ENCODE data around the gene YIF1A.
A peak's percentile ranks its signal among the peaks of the same experiment; 100 is the strongest.
"Not testable (repeated sequence)": the region's sequence is repeated elsewhere in the genome, so short reads cannot be mapped to it uniquely, and the experiment has no call there.

YIF1A gene

GRCh38 chr11:66263231-66263630 is 25.7 kb downstream of the YIF1A start:
- TF ChIP-seq POLR2A (IDR thresholded peaks at IDR 0.05; ENCODE audit: low read depth, low read length) (no peak), TAF1 (IDR thresholded peaks at IDR 0.05; ENCODE audit: borderline replicate concordance, low read depth, low read length) (no peak), POLR2AphosphoS5 (IDR thresholded peaks at IDR 0.05; ENCODE audit: low read depth, low read length) (no peak; the same call in 1 of the 2 replicates)
- no peak for FAIRE-seq
- DNase-seq (ENCODE audit: insufficient read length) = no peak

- FAIRE-seq (no peak), DNase-seq (ENCODE audit: insufficient read length) (no peak)
- TF ChIP-seq POLR2A (IDR thresholded peaks at IDR 0.05; ENCODE audit: low read depth, low read length) (0 out of 2 replicates have a peak, but pooled peaks have one; percentile 8), TAF1 (IDR thresholded peaks at IDR 0.05; ENCODE audit: borderline replicate concordance, low read depth, low read length) (no peak)
Observed at GRCh38 chr11:66262696-66263095, 26.2 kb downstream of the YIF1A start.

DNA sequence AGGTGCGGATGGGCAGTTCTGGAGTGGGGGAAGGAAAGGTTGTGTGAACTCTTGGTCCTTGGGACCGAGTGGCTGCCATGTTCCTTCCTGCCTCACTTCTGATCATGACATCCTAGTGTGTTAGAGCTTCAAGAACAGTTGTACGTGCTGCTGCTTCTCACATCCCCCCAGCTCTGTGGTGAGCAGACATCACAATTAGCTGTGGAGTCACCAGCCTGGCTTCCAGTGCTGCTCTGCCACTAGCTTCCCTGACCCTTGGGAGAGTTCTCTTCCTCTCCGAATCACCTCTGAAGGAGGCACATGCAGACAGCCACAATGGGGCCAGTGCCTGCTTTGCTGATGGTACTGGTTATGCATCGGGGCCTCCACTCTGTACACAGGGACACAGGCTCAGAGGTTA is 26.8 kb downstream of the YIF1A start:
- DNase-seq (ENCODE audit: insufficient read length) (no peak), FAIRE-seq (no peak)
- no peak for TF ChIP-seq POLR2A (IDR thresholded peaks at IDR 0.05; ENCODE audit: low read depth, low read length)
- TF ChIP-seq POLR2AphosphoS5 (IDR thresholded peaks at IDR 0.05; ENCODE audit: low read depth, low read length) = no peak
- TF ChIP-seq TAF1 (IDR thresholded peaks at IDR 0.05; ENCODE audit: borderline replicate concordance, low read depth, low read length) = no peak

DNA sequence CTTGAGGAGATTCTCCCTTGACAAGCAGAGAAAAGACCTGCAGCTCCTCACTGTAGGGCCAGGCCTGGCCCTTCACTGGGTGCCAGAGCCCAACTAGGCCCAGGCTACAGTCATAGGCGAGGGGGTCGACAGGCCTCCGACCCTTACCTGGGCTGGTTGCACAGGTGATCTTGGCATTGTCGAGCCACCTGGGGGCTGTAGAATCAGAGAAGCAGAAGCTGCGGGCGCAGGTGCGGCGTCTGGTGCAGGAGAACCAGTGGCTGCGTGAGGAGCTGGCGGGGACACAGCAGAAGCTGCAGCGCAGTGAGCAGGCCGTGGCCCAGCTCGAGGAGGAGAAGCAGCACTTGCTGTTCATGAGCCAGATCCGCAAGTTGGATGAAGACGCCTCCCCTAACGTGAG is 27.4 kb downstream of the YIF1A start:
- no peak for DNase-seq (ENCODE audit: insufficient read length)
- no peak for TF ChIP-seq POLR2A (IDR thresholded peaks at IDR 0.05; ENCODE audit: low read depth, low read length)
- TF ChIP-seq POLR2AphosphoS5 (IDR thresholded peaks at IDR 0.05; ENCODE audit: low read depth, low read length) = no peak
- TF ChIP-seq TAF1 (IDR thresholded peaks at IDR 0.05; ENCODE audit: borderline replicate concordance, low read depth, low read length) = no peak
- no peak for FAIRE-seq

DNA sequence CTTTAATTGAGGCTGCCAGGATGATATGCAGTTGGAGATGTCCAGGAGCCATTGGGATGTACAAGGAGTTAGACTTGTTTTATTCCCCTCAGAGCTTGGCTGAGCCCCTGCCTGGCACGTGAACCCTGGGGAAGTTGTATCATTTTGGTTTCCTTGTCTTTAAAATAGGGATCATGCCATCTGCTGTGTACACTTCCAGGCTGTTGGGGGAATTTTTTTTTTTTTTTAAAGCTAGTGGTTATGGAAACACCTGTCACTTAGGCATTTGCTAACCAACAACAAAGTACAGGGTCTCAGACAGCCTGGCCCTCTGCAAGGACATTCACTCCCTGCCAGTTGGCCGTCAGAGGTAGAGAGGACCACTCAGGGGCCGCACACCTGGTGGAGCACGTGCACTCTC is 29.0 kb downstream of the YIF1A start:
- no peak for TF ChIP-seq POLR2AphosphoS5 (IDR thresholded peaks at IDR 0.05; ENCODE audit: low read depth, low read length)
- no peak for TF ChIP-seq TAF1 (IDR thresholded peaks at IDR 0.05; ENCODE audit: borderline replicate concordance, low read depth, low read length)
- no peak for TF ChIP-seq POLR2A (IDR thresholded peaks at IDR 0.05; ENCODE audit: low read depth, low read length)
- no peak for FAIRE-seq
- DNase-seq (ENCODE audit: insufficient read length) = no peak

DNA sequence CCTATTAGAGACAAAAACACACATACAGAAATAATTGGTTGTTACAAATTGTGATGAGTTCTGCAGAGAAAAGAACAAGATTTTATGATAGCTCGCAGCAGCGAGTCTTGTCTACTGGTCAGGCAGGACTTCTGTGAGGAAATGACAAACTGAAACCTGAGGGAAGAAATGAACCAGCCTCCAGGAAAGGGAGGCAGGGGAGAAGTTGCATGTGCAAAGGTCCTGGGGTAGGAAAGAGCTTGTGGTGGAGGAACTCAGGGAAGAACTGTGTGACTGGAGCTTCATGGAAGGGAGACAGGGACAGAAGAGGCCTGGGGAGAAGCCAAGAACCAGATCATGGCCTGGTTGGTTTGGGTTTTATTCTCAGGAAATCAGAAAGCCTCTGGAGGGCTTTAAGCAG is 29.7 kb downstream of the YIF1A start:
- no peak for TF ChIP-seq POLR2AphosphoS5 (IDR thresholded peaks at IDR 0.05; ENCODE audit: low read depth, low read length)
- no peak for TF ChIP-seq POLR2A (IDR thresholded peaks at IDR 0.05; ENCODE audit: low read depth, low read length)
- TF ChIP-seq TAF1 (IDR thresholded peaks at IDR 0.05; ENCODE audit: borderline replicate concordance, low read depth, low read length) = no peak
- FAIRE-seq (no peak), DNase-seq (ENCODE audit: insufficient read length) (no peak)

DNA sequence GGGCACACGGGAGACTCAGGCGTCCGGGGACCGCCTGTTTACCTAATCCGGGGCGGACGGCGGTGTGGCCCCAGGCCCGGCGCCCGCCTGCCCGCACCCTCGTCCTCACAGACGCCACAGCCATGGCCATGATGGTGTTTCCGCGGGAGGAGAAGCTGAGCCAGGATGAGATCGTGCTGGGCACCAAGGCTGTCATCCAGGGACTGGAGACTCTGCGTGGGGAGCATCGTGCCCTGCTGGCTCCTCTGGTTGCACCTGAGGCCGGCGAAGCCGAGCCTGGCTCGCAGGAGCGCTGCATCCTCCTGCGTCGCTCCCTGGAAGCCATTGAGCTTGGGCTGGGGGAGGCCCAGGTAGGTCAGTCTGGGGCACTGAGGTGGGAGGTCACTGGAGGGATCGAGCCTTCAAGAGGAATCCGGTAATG is 30.5 kb downstream of the YIF1A start:
- no peak for TF ChIP-seq TAF1 (IDR thresholded peaks at IDR 0.05; ENCODE audit: borderline replicate concordance, low read depth, low read length)
- no peak for TF ChIP-seq POLR2AphosphoS5 (IDR thresholded peaks at IDR 0.05; ENCODE audit: low read depth, low read length)
- TF ChIP-seq POLR2A (IDR thresholded peaks at IDR 0.05; ENCODE audit: low read depth, low read length) = no peak
- no peak for FAIRE-seq

DNA sequence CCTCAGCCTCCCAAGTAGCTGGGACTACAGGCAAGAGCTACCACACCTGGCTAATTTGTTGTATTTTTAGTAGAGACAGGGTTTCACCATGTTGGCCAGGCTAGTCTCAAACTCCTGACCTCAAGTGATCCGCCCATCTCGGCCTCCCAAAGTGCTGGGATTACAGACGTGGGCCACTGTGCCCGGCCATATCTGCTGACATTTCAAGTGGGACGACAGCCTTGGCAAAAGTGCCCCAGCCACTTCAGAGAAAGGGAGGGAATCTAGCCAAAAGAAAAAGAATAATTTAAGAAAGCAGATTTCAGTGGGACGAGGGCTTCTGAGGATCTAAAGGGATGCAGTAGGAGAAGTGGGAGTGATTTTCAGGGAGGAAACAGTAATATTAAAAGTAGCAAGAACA is 35.9 kb downstream of the YIF1A start:
- not testable (repeated sequence) for FAIRE-seq; DNase-seq (ENCODE audit: insufficient read length)

More for the DNA sequence above, 30.5 kb downstream of the YIF1A start:
- DNase-seq (ENCODE audit: insufficient read length) = no peak

DNA sequence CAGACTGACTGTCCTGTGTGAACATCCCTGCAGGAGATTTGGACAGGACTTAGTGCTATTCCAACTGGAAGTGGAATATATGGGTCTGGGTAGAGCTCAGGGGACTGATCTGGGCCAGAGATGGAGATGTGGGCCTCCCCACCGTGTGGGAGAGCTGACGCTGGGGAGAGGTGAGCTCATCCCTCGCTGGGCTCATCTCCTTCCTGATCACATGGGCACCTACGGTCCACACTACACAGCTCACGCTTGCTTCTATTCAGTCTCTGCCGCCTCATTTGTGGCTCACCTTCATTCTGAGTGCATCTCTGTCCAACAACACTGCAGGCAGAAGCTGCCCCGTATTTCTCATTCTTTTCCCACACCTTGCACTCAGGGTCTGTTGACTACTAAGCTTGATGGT is 37.1 kb downstream of the YIF1A start:
- no peak for TF ChIP-seq POLR2AphosphoS5 (IDR thresholded peaks at IDR 0.05; ENCODE audit: low read depth, low read length)
- no peak for TF ChIP-seq POLR2A (IDR thresholded peaks at IDR 0.05; ENCODE audit: low read depth, low read length)
- no peak for TF ChIP-seq TAF1 (IDR thresholded peaks at IDR 0.05; ENCODE audit: borderline replicate concordance, low read depth, low read length)
- no peak for DNase-seq (ENCODE audit: insufficient read length)
- no peak for FAIRE-seq

- FAIRE-seq (no peak), DNase-seq (ENCODE audit: insufficient read length) (no peak)
- no peak for TF ChIP-seq POLR2A (IDR thresholded peaks at IDR 0.05; ENCODE audit: low read depth, low read length)
Observed at GRCh38 chr11:66248903-66249302, 40.0 kb downstream of the YIF1A start.

GRCh38 chr11:66247801-66248200 is 41.1 kb downstream of the YIF1A start:
- no peak for DNase-seq (ENCODE audit: insufficient read length)
- TF ChIP-seq POLR2A (IDR thresholded peaks at IDR 0.05; ENCODE audit: low read depth, low read length) (no peak), POLR2AphosphoS5 (IDR thresholded peaks at IDR 0.05; ENCODE audit: low read depth, low read length) (no peak), TAF1 (IDR thresholded peaks at IDR 0.05; ENCODE audit: borderline replicate concordance, low read depth, low read length) (no peak)
- no peak for FAIRE-seq

DNA sequence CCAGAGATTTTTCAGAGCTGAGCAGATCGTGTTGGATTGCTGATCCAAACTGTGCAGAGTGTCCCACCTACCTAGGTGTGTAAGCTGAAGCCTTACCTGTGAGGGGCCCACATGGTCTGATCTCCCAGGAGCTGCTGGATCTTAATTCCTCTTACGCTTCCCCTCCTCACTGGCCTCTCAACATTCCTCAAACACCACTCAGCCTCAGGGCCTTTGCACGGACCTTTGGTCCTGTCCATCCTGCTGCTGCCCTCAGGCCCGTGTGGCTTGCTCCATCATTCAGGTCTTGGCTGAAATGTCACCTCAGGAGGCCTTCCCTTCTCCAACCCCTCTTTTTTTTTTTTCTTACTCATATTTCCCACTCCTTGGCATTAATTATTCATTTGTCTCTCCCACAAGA is 41.6 kb downstream of the YIF1A start:
- no peak for FAIRE-seq
- TF ChIP-seq TAF1 (IDR thresholded peaks at IDR 0.05; ENCODE audit: borderline replicate concordance, low read depth, low read length) = no peak
- TF ChIP-seq POLR2AphosphoS5 (IDR thresholded peaks at IDR 0.05; ENCODE audit: low read depth, low read length) = no peak
- no peak for TF ChIP-seq POLR2A (IDR thresholded peaks at IDR 0.05; ENCODE audit: low read depth, low read length)
- DNase-seq (ENCODE audit: insufficient read length) = no peak

DNA sequence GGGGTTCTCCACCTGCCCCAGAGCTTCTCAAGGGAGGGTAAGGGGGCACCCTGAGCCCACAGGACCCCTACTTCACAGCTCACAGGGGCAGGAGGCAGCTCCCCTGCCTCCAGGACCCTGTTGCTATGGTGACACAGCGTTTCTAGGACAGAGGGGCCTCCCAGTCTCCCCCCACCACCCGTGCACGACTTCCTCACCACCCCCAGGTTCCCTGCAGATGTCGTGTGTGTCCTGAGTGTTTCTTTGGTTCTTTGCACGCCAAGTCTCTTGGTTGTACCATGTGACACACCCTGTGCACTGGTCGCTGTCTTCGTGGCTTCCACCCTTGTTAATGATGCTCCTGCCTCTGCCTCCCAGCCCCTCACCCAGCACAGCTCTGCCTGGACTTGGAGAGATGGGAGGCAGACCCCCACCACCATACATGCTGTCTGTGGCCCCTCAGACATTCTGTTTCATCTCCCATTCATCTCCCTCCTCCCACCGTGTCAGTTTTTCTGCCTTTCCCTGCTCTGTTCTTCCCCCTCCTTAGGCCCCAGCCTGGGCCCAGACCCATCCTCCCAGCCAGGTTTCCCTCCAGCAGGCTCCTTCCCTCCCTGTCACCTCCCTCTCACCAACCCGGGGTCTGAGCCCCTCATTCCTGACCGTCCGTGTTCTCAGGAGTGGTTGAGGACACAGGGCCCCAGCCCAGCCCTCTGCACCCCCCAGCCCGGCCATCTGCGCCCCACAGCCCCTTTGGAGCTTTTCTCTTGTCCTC is 45.0 kb downstream of the YIF1A start:
- FAIRE-seq = no peak
- TF ChIP-seq POLR2A (IDR thresholded peaks at IDR 0.05; ENCODE audit: low read depth, low read length) = no peak
- DNase-seq (ENCODE audit: insufficient read length) = no peak

Data from GM12892 (cell line).